Activated naive CD4-positive, alpha-beta T cell treated with anti-CD3 and anti-CD28 coated beads, Interleukin-2, amount 10 ng/mL, durations not matched to agents 7 days and 5 days (primary cell): ENCODE measurements around the gene SH2B3.
A peak's percentile ranks its signal among the peaks of the same experiment; 100 is the strongest.

ENCODE experiments used
- CTCF ChIA-PET: fragments of 350-600 bp; sonication (Branson Sonifier 250); formaldehyde crosslinking; loops from one replicate; lab custom pipeline; 2021; ENCODE audit warnings: antibody characterized with exemption; lab: Charles Lee
- DNase-seq: peaks from one replicate; pipeline ENCODE4 v3.0.0-alpha.2; 2020
- H3K27ac Mint-ChIP-seq: one replicate; pipeline ENCODE4 v1.8.0; 2021; ENCODE audit warnings: mild to moderate bottlenecking, moderate library complexity, mixed read lengths
- H3K27me3 Mint-ChIP-seq: one replicate; pipeline ENCODE4 v1.8.0; 2021; ENCODE audit warnings: mild to moderate bottlenecking, mixed read lengths
- H3K36me3 Mint-ChIP-seq: one replicate; pipeline ENCODE4 v1.8.0; 2021; ENCODE audit warnings: mixed read lengths
- H3K4me1 Mint-ChIP-seq: one replicate; pipeline ENCODE4 v1.8.0; 2021; ENCODE audit warnings: mixed read lengths
- H3K4me3 Mint-ChIP-seq: one replicate; pipeline ENCODE4 v1.8.0; 2021; ENCODE audit warnings: mild to moderate bottlenecking, moderate library complexity, mixed read lengths
- H3K9me3 Mint-ChIP-seq: one replicate; pipeline ENCODE4 v1.8.0; 2021; ENCODE audit warnings: mixed read lengths

Gene SH2B3

GRCh38 chr12:111408116-111408440 is 2.4 kb downstream of the SH2B3 start:
- H3K4me3 Mint-ChIP-seq, result peak overlapping the region; percentile 96
- DNase-seq, result no peak
- no peaks in the 10 kb centered on the region for H3K9me3 Mint-ChIP-seq
- peaks cover 25% of the 10 kb centered on the region for H3K36me3 Mint-ChIP-seq
- CTCF ChIA-PET, result interaction anchor here (2.5 to 24.2 kb wide), 2 partner anchors 11 to 39 kb away, joined by 10 to 757 read pairs; no protein-coding TSS in a partner anchor
- H3K4me1 Mint-ChIP-seq, result peaks cover 80% of the 10 kb centered on the region
- H3K27ac Mint-ChIP-seq, result peak overlapping the region; percentile 90
- no peaks in the 10 kb centered on the region for H3K27me3 Mint-ChIP-seq

DNA sequence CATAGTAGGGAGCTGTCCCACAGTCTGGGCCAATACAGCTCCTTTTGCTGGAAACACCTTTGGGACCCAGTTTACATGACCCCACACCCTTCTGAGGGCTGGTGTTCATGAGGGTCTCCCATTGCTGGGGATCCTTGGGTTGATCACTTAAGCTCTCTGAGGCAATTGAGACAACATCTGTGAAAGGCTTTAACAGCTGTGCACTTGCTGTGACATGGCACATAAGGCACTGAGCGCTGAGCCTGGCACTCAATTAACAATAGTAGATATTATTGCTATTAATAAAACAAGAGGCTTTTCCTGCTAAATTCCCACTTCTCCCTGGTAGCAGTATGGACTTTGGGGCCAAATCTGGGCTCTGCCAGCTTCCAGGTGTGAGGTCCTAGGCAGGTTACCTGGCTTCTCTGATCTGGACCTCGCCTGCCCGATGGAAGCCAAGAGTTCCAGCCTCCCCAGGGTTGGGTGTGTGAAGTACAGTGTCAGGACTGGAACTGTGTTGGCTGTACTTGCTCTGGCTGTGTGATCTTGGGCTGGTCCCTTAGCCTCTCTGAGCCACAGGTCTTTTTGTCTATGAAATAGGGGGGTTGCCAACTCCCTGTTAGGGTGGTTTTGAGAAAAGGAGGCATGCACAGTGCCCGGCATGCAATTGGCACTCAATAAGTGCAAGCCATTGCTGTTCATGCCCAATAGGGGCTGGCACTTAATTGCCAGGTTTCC is 3.1 kb downstream of the SH2B3 start:
- peak overlapping the region; percentile 90 for H3K27ac Mint-ChIP-seq
- H3K4me1 Mint-ChIP-seq, result peaks cover 80% of the 10 kb centered on the region
- DNase-seq, result no peak
- CTCF ChIA-PET, result interaction anchor here (1.3 to 24.2 kb wide), 3 partner anchors 12 to 38 kb away, joined by 3 to 757 read pairs (median 10); no protein-coding TSS in a partner anchor
- no peaks in the 10 kb centered on the region for H3K27me3 Mint-ChIP-seq
- H3K4me3 Mint-ChIP-seq, result peak overlapping the region; percentile 96
- no peaks in the 10 kb centered on the region for H3K9me3 Mint-ChIP-seq
- peaks cover 32% of the 10 kb centered on the region for H3K36me3 Mint-ChIP-seq

- H3K4me1 Mint-ChIP-seq, result peaks cover 75% of the 10 kb centered on the region
- no peaks in the 10 kb centered on the region for H3K27me3 Mint-ChIP-seq
- peak overlapping the region; percentile 96 for H3K4me3 Mint-ChIP-seq
- H3K27ac Mint-ChIP-seq, result peak overlapping the region; percentile 77
- H3K36me3 Mint-ChIP-seq, result peaks cover 32% of the 10 kb centered on the region
- peak; percentile 33 for DNase-seq
- CTCF ChIA-PET, result interaction anchor here (1.3 to 24.2 kb wide), 3 partner anchors 13 to 38 kb away, joined by 3 to 757 read pairs (median 10); no protein-coding TSS in a partner anchor
- no peaks in the 10 kb centered on the region for H3K9me3 Mint-ChIP-seq
Measured at GRCh38 chr12:111409403-111409779, 3.7 kb downstream of the SH2B3 start.

DNA sequence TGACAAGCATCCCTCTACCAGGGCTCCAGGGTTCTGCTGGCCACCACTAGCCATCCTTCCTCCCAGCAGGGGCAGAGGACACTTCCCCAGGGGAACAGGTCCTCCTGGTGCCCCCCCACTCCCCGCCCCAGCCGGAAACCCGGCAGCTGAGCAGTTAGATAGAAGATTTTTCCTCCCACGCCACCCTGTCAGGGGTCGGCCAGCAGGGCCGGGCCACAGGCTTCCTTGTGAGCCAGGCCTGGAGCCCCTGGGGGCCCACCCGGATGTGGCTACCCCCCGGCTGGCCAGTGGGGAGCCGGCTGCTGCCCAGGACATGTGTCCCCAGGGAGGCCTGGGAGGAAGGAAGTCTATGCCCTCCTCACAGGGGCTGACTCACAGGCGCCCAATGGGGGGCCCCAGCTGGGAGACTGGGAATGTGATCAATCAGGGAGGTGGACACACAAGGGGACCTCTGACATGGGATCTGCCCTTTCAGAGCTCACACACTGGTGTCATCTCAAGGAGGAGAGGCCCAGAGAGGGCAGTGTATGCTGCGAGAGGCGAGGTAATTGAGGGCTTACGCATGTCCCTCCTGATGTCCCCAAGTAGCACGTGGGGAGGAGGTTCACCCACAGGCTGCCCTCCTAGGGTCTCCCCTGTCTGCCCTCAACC is 4.2 kb downstream of the SH2B3 start:
- H3K4me3 Mint-ChIP-seq, result peak overlapping the region; percentile 96
- no peaks in the 10 kb centered on the region for H3K27me3 Mint-ChIP-seq
- CTCF ChIA-PET, result interaction anchor here (0.8 to 24.2 kb wide), 4 partner anchors 13 to 37 kb away, joined by 3 to 757 read pairs (median 6); no protein-coding TSS in a partner anchor
- peak overlapping the region; percentile 77 for H3K27ac Mint-ChIP-seq
- H3K36me3 Mint-ChIP-seq, result peaks cover 37% of the 10 kb centered on the region
- peak; percentile 65 for DNase-seq
- H3K9me3 Mint-ChIP-seq, result no peaks in the 10 kb centered on the region
- peaks cover 75% of the 10 kb centered on the region for H3K4me1 Mint-ChIP-seq

DNA sequence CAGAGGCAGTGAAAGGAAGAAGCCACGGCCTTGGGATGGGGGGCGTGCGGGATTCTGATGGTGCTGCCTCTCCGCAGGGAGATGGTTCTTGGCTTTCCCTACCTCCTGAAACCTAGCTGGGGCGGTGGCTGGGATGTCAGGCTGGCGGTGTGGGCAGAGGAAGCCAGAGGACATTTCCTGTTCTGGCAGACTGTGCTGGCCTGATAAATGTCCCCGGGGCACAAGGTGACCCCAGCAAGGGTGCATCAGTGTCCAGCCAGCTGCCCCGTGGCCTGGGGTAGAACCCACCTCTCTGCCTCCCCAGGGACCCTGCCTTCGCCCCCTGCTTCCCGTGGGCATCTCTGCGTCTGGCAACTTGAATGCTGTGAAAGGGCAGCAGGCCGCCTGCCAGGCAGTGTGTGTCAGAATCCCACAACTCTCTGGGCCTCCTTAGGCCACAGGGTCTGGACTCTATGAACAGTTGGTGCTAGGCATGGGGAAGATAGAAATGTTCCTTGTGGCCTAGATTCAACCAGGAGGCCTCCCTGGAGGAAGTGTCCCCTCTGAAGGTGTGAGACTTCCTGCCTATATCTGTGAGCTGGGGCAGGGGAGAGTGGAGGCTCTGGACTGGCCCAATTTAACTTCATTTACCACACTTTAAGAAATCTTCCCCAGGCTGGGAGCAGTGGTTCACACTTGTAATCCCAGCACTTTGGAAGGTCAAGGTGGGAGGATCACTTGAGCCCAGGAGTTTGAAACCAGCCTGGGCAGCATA is 4.9 kb downstream of the SH2B3 start:
- Mint-ChIP-seq H3K36me3 (peaks cover 40% of the 10 kb centered on the region), H3K27me3 (no peaks in the 10 kb centered on the region), H3K4me1 (peaks cover 76% of the 10 kb centered on the region), H3K9me3 (no peaks in the 10 kb centered on the region), H3K27ac (peak overlapping the region; percentile 72), H3K4me3 (no peak overlapping the region)
- CTCF ChIA-PET, result interaction anchor here (0.8 to 24.2 kb wide), 3 partner anchors 14 to 37 kb away, joined by 3 to 757 read pairs (median 5); no protein-coding TSS in a partner anchor
- no peak for DNase-seq

- DNase-seq, result no peak
- peaks cover 44% of the 10 kb centered on the region for H3K36me3 Mint-ChIP-seq
- H3K27ac Mint-ChIP-seq, result peak overlapping the region; percentile 42
- peaks cover 80% of the 10 kb centered on the region for H3K4me1 Mint-ChIP-seq
- H3K9me3 Mint-ChIP-seq, result no peaks in the 10 kb centered on the region
- no peaks in the 10 kb centered on the region for H3K27me3 Mint-ChIP-seq
- CTCF ChIA-PET, result interaction anchor here (1.0 to 24.2 kb wide), 6 partner anchors 8 to 36 kb away, joined by 3 to 757 read pairs (median 7); no protein-coding TSS in a partner anchor
- H3K4me3 Mint-ChIP-seq, result no peak overlapping the region
Measured at GRCh38 chr12:111411185-111411764, 5.6 kb downstream of the SH2B3 start.

DNA sequence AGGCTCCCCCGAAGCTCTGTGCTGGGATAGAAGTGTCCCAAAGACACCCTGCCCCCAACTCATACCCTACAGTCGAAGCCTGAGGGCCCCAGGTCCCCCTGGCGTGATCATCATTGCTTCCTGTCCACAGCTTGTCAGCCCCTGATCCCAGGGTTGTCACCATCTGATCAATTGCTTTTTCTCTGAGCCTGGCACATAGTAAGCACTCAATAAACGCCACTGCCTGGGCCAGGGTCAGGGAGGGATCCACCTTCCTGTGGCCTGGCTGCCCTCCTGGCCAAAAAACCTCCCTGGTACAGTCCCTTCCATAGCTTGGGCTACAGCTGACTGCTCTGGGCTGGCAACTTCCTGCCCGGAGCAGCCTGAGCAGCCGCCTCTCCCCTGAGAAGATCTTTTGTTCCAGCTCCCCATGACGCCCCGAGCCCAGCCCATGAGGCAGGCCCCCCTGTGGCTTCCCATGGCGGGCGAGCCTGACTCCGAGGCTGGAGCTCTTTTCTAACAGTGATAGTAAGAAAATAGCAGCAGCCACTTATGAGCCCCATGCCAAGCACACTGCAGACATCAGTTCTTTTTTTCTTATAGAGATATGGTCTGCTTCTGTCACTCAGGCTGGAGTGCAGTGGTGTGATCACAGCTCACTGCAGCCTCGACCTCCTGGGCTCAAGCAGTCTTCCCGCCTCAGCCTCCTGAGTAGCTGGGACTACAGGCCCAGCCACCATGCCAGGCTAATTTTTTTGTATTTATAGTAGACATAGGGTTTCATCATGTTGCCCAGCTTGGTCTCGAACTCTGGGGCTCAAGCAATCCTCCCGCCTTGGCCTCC is 6.5 kb downstream of the SH2B3 start:
- Mint-ChIP-seq H3K36me3 (peaks cover 45% of the 10 kb centered on the region), H3K4me1 (peaks cover 81% of the 10 kb centered on the region)
- CTCF ChIA-PET, result interaction anchor here (1.0 to 24.2 kb wide), 7 partner anchors 9 to 35 kb away, joined by 3 to 757 read pairs (median 5); no protein-coding TSS in a partner anchor

GRCh38 chr12:111412830-111413441 is 7.2 kb downstream of the SH2B3 start:
- H3K27me3 Mint-ChIP-seq, result no peaks in the 10 kb centered on the region
- peaks cover 41% of the 10 kb centered on the region for H3K36me3 Mint-ChIP-seq
- CTCF ChIA-PET, result interaction anchor here (0.8 to 24.2 kb wide), 5 partner anchors 9 to 34 kb away, joined by 3 to 757 read pairs (median 9); no protein-coding TSS in a partner anchor
- DNase-seq, result no peak
- no peak overlapping the region for H3K4me3 Mint-ChIP-seq
- no peaks in the 10 kb centered on the region for H3K9me3 Mint-ChIP-seq
- H3K4me1 Mint-ChIP-seq, result peaks cover 77% of the 10 kb centered on the region
- H3K27ac Mint-ChIP-seq, result peak overlapping the region; percentile 76

More for the DNA sequence above, 6.5 kb downstream of the SH2B3 start:
- peak; percentile 43 for DNase-seq
- Mint-ChIP-seq H3K4me3 (no peak overlapping the region), H3K27me3 (no peaks in the 10 kb centered on the region), H3K9me3 (no peaks in the 10 kb centered on the region), H3K27ac (peak overlapping the region; percentile 76)

GRCh38 chr12:111413442-111414086 is 7.8 kb downstream of the SH2B3 start:
- no peak for DNase-seq
- no peak overlapping the region for H3K4me3 Mint-ChIP-seq
- H3K27ac Mint-ChIP-seq, result peak overlapping the region; percentile 76
- CTCF ChIA-PET, result interaction anchor here (0.8 to 24.2 kb wide), 4 partner anchors 10 to 34 kb away, joined by 3 to 757 read pairs (median 10); no protein-coding TSS in a partner anchor
- peaks cover 70% of the 10 kb centered on the region for H3K4me1 Mint-ChIP-seq
- H3K27me3 Mint-ChIP-seq, result no peaks in the 10 kb centered on the region
- H3K9me3 Mint-ChIP-seq, result no peaks in the 10 kb centered on the region
- peaks cover 41% of the 10 kb centered on the region for H3K36me3 Mint-ChIP-seq

GRCh38 chr12:111414711-111415252 is 9.1 kb downstream of the SH2B3 start:
- CTCF ChIA-PET, result no interaction called here
- H3K36me3 Mint-ChIP-seq, result peaks cover 46% of the 10 kb centered on the region
- H3K4me1 Mint-ChIP-seq, result peaks cover 58% of the 10 kb centered on the region
- DNase-seq, result no peak
- H3K27me3 Mint-ChIP-seq, result no peaks in the 10 kb centered on the region
- no peaks in the 10 kb centered on the region for H3K9me3 Mint-ChIP-seq
- no peak overlapping the region for H3K4me3 Mint-ChIP-seq
- H3K27ac Mint-ChIP-seq, result peak overlapping the region; percentile 9

DNA sequence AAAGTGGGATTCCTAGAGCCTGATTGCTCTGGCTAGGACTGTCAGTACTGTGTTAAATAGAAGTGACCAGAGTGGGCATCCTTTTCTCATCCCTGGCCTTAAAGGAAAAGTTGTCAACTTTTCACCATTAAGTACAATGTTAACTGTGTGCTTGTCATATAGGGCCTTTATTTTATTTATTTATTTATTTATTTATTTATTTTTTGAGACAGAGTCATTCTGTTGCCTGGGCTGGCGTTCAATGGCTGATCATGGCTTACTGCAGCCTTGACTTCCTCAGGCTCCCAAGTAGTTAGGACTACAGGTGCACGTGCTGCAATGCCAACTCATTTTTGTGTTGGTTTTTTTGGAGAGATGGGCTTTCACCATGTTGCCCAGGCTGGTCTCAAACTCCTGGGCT is 11.6 kb downstream of the SH2B3 start:
- DNase-seq, result no peak
- Mint-ChIP-seq H3K9me3 (no peaks in the 10 kb centered on the region), H3K36me3 (peaks cover 51% of the 10 kb centered on the region), H3K27ac (no peak overlapping the region), H3K27me3 (no peaks in the 10 kb centered on the region), H3K4me3 (no peak overlapping the region), H3K4me1 (peaks cover 46% of the 10 kb centered on the region)
- CTCF ChIA-PET, result no interaction called here
